ENCODE data around the gene OGFOD3.

The OGFOD3 gene

DNA sequence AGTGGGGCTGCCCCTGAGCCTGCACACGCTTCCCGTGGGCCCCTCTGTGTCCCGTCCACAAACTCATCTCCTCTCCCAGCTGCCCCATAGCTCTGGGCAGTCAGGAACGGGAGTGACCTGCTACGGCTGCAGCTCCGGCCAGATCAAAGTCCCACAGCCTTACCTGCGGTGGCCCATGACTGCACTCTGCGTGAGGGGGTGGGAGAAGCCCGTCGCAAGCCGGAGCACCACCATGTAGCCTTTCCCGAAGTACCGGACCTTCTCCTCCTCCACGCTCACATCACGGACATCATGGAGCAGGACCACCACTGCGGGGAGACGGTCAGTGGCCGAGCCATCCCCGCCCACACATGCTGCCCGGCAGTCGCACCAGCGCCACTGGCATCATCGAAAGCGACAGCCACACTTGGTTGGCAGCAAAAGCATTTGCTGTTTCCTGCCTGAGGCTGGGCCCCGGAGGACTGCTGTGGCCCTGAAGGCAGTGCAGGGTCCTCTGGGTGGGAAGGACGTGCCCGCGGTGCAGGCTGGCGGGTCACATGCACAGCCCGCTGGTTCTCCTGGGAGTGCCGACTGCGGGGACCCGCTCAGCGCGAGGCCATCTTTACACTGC, 26.0 kb upstream of the OGFOD3 start:
- no peak overlapping the region for H3K4me3 ChIP-seq (ENCODE audit: low read depth, low read length)
- TF ChIP-seq, protein P1, sequence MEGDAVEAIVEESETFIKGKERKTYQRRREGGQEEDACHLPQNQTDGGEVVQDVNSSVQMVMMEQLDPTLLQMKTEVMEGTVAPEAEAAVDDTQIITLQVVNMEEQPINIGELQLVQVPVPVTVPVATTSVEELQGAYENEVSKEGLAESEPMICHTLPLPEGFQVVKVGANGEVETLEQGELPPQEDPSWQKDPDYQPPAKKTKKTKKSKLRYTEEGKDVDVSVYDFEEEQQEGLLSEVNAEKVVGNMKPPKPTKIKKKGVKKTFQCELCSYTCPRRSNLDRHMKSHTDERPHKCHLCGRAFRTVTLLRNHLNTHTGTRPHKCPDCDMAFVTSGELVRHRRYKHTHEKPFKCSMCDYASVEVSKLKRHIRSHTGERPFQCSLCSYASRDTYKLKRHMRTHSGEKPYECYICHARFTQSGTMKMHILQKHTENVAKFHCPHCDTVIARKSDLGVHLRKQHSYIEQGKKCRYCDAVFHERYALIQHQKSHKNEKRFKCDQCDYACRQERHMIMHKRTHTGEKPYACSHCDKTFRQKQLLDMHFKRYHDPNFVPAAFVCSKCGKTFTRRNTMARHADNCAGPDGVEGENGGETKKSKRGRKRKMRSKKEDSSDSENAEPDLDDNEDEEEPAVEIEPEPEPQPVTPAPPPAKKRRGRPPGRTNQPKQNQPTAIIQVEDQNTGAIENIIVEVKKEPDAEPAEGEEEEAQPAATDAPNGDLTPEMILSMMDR (IDR thresholded peaks at IDR 0.05; ENCODE audit: low read depth, low read length), result no peak

DNA sequence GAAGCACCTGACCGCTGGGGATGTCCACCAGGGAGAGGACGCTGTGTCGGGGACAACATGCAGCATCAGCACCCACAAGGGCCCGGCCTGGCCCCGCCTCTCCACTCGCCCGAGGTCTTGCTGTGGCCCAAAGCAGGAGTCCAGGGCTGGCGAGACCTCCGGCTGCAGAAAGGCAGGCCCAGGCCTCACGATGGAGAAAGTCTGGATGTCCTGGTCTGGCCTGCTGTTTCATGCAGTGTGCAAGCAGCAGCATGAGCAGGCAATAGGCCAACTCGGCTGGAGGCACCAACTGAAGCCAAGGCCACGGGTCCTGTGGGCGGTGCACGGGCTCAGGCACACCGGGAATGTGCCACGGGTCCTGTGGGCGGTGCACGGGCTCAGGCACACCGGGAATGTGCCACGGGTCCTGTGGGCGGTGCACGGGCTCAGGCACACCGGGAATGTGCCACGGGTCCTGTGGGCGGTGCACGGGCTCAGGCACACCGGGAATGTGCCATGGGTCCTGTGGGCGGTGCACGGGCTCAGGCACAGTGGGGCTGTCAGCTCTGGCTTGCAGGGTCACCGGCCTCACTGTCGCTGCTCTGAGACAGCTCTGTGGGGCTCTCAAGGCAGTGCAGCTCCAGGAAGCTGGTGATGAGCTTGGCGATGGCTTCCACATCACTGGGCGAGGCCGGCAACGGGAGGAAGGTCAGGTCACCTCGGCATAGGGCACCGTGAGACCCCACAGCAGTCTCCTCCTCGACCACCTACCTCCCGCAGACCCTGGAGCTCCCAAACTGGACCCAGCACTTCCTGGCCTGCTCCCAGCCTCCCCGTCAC, 25.3 kb upstream of the OGFOD3 start:
- TF ChIP-seq, protein P1 (IDR thresholded peaks at IDR 0.05; ENCODE audit: low read depth, low read length), result no peak
- no peak overlapping the region for H3K4me3 ChIP-seq (ENCODE audit: low read depth, low read length)

DNA sequence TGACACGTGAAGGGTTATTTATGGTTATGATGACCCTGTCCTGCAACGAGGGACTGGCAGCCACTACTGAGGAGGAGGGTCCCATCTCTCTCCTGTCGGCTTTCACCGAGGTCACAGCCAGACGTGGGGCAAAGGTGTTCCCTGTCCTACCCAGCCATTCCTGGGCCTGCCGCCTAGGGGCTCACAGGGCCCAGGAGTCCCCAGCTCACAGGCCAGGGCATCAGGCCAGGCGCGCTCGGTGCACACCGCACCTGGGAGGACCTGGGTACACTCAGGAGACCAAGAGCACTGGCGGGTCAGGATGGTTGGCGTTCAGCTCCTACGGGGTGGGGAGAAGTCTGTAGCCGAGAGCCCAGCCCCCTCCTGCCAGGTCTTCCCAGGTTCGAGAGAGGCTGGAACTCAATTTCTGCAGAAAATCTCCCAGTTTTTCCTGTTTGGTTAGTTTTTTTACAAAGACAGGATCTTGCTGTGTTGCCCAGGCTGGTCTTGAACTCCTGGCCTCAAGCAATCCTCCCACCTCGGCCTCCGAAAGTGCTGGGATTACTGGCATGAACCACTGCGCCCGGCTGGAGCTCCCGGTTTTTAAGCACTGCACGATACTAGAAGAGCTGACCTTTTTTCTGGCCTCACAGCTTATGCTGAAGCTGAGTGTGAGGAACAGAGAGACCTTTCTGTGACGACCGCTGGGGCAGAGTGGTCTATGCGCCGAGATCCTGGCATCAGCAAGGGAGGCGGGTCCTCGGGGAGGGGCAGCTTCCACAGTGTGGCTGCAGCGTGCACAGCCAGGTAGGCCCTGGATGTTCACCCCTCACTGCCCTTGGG, 24.5 kb upstream of the OGFOD3 start:
- H3K4me3 ChIP-seq (ENCODE audit: low read depth, low read length), result no peak overlapping the region
- TF ChIP-seq, protein P1 (IDR thresholded peaks at IDR 0.05; ENCODE audit: low read depth, low read length), result no peak

GRCh38 chr17:82441691-82442487, 23.5 kb upstream of the OGFOD3 start:
- no peak overlapping the region for H3K4me3 ChIP-seq (ENCODE audit: low read depth, low read length)
- TF ChIP-seq, protein P1 (IDR thresholded peaks at IDR 0.05; ENCODE audit: low read depth, low read length), result no peak

DNA sequence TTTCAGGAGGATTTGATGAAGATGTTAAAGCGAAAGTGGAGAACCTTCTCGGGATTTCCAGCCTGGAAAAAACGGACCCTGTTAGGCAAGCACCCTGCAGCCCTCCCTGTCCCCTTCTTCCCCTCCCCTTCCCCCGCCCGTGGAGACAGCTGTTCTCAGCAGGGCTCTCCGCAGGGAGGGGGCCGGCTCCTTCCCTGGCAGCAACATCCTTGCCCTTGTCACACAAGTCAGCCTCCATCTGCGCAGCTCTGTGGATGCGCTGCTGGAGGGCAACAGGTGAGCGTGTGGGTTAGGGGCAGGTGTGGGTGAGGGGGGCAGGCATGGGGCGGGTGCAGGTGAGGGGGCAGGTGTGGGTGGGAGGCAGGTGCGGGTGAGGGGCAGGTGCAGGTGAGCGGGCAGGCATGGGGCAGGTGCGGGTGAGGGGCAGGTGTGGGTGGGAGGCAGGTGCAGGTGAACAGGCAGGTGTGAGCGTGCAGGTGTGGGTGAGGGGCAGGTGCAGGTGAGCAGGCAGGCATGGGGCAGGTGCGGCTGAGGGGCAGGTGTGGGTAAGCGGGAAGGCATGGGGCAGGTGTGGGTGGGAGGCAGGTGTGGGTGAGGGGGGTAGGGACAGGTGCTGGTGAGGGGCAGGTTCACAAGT, 22.7 kb upstream of the OGFOD3 start:
- TF ChIP-seq, protein P1 (IDR thresholded peaks at IDR 0.05; ENCODE audit: low read depth, low read length), result no peak

DNA sequence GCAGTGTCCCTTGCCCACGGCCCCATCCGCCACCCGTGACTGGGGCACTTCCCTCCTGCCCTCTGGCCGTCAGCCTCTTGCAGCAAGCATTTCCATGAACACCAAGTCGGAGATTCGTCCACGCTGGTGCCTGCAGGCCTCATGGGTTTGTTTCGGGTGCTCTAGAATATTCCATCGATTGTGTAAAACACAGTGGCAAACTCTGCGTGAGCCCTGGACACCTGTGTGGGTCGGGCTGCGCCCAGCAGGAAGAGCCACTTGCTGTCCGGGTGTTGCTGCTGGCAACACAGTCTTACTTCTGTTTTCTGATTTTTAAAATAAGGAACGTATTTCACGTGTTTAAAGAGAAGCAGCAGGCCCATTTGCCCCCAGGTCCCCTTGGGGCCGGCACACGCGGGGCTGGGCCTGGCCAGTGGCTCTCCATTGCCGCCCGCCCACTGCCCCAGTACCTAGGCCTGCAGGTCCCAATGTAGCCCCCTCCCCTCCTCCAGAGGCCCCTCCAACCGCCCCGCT, 22.1 kb upstream of the OGFOD3 start:
- H3K4me3 ChIP-seq (ENCODE audit: low read depth, low read length), result no peak overlapping the region
- TF ChIP-seq, protein P1 (IDR thresholded peaks at IDR 0.05; ENCODE audit: low read depth, low read length), result no peak

More for the DNA sequence above, 22.7 kb upstream of the OGFOD3 start:
- H3K4me3 ChIP-seq (ENCODE audit: low read depth, low read length), result no peak overlapping the region

All from WI38 (cell line).